HEK293 (cell line): ENCODE results near the gene EDEM2.
"Not testable (repeated sequence)": the region's sequence is repeated elsewhere in the genome, so short reads cannot be mapped to it uniquely, and the experiment has no call there.

Experiments
- CTCF ChIA-PET: fragments of 350-600 bp; formaldehyde crosslinking; extraction: SDS; loops from one replicate; lab custom pipeline; 2021; ENCODE audit warnings: antibody characterized with exemption; lab: Yijun Ruan, JAX
- POLR2A ChIA-PET: fragments of 300-600 bp; formaldehyde crosslinking; extraction: SDS; loops from one replicate; lab custom pipeline; 2020; ENCODE audit warnings: antibody characterized with exemption, inconsistent platforms; lab: Yijun Ruan, JAX
- H3K27ac ChIP-seq: fragments of 200-500 bp; sonication (Bioruptor generic); 2 replicates; pipeline ENCODE4 v1.5.1; 2014; ENCODE audit warnings: low read depth, low read length, control low read depth, inconsistent platforms; ENCODE audit errors: extremely low read depth
- H3K36me3 ChIP-seq, 2 experiments: fragments of 200-500 bp in 1 of 2; sonication (Bioruptor generic) in 1 of 2; 1 replicate in 1 of 2; 2 replicates in 1 of 2; pipeline ENCODE4 v1.5.1; 2014 to 2017; ENCODE audit warnings: inconsistent platforms in 2 of 2, low read length in 2 of 2; ENCODE audit not compliant: control insufficient read depth in 2 of 2, insufficient read depth in 1 of 2
- H3K4me1 ChIP-seq: fragments of 200-500 bp; sonication (Bioruptor generic); 2 replicates; pipeline ENCODE4 v1.5.1; 2014; ENCODE audit warnings: mild to moderate bottlenecking, low read length, inconsistent platforms; ENCODE audit not compliant: control insufficient read depth, insufficient read depth
- H3K4me3 ChIP-seq: 2 replicates; pipeline ENCODE4 v1.5.1; 2011; ENCODE audit warnings: low read depth, mild to moderate bottlenecking, control low read depth, low read length, moderate library complexity
- H3K9me3 ChIP-seq: fragments of 200-500 bp; sonication (Bioruptor generic); 2 replicates; pipeline ENCODE4 v1.5.1; 2014; ENCODE audit warnings: low read depth, low read length, inconsistent platforms; ENCODE audit not compliant: control insufficient read depth, insufficient read depth
- BCL11A ChIP-seq: fragments of 450-650 bp; formaldehyde crosslinking; IDR thresholded peaks from 2 replicates; pipeline ENCODE4 v1.5.1; 2016; ENCODE audit warnings: low read depth, missing biosample characterization, missing genetic modification characterization
- KLF16 ChIP-seq: fragments of 450-650 bp; formaldehyde crosslinking; IDR thresholded peaks from 2 replicates; pipeline ENCODE4 v1.5.1; 2017; ENCODE audit warnings: missing biosample characterization, missing genetic modification characterization
- OSR2 ChIP-seq: fragments of 450-650 bp; formaldehyde crosslinking; IDR thresholded peaks from 2 replicates; pipeline ENCODE4 v1.5.1; 2016; ENCODE audit warnings: missing biosample characterization, missing genetic modification characterization
- OVOL3 ChIP-seq: fragments of 450-650 bp; formaldehyde crosslinking; IDR thresholded peaks from 2 replicates; pipeline ENCODE4 v1.5.1; 2016; ENCODE audit warnings: missing biosample characterization, missing genetic modification characterization
- SALL2 ChIP-seq: fragments of 450-650 bp; formaldehyde crosslinking; IDR thresholded peaks from 2 replicates; pipeline ENCODE4 v1.5.0; 2017; ENCODE audit warnings: missing biosample characterization, mild to moderate bottlenecking, missing genetic modification characterization, borderline replicate concordance
- SP2 ChIP-seq: fragments of 450-650 bp; formaldehyde crosslinking; IDR thresholded peaks from 2 replicates; pipeline ENCODE4 v1.5.1; 2016; ENCODE audit warnings: missing biosample characterization, missing genetic modification characterization
- ZBTB7A ChIP-seq: fragments of 450-650 bp; formaldehyde crosslinking; IDR thresholded peaks from 2 replicates; pipeline ENCODE4 v1.5.1; 2016; ENCODE audit warnings: low read depth, missing biosample characterization, missing genetic modification characterization
- ZNF266 ChIP-seq: fragments of 450-650 bp; formaldehyde crosslinking; IDR thresholded peaks from 2 replicates; pipeline ENCODE4 v1.5.1; 2016; ENCODE audit warnings: missing biosample characterization, missing genetic modification characterization, low read depth
- ZNF311 ChIP-seq: fragments of 450-650 bp; formaldehyde crosslinking; IDR thresholded peaks from 2 replicates; pipeline ENCODE4 v1.5.1; 2017; ENCODE audit warnings: missing biosample characterization, missing genetic modification characterization, borderline replicate concordance
- ZNF558 ChIP-seq: fragments of 450-650 bp; formaldehyde crosslinking; IDR thresholded peaks from 2 replicates; pipeline ENCODE4 v1.5.1; 2016; ENCODE audit warnings: missing biosample characterization, missing genetic modification characterization
- ZNF585B ChIP-seq: fragments of 450-650 bp; formaldehyde crosslinking; IDR thresholded peaks from 2 replicates; pipeline ENCODE4 v1.5.1; 2016; ENCODE audit warnings: missing biosample characterization, missing genetic modification characterization
- ZNF654 ChIP-seq: fragments of 450-650 bp; formaldehyde crosslinking; IDR thresholded peaks from 2 replicates; pipeline ENCODE4 v1.5.1; 2016; ENCODE audit warnings: low read depth, missing biosample characterization, missing genetic modification characterization
- TF ChIP-seq, protein P1 (sequence below): fragments of 450-650 bp; IDR thresholded peaks from 2 replicates; pipeline ENCODE4 v1.5.1; 2018; ENCODE audit warnings: missing biosample characterization, mild to moderate bottlenecking, missing genetic modification characterization
- TF ChIP-seq, protein P2 (sequence below): fragments of 450-650 bp; formaldehyde crosslinking; conservative IDR thresholded peaks from 2 replicates; pipeline ENCODE4 v1.5.1; 2016; ENCODE audit warnings: low read depth, missing biosample characterization, missing genetic modification characterization
- TF ChIP-seq, protein P3 (sequence below): fragments of 450-650 bp; formaldehyde crosslinking; IDR thresholded peaks from 2 replicates; pipeline ENCODE4 v1.5.1; 2016; ENCODE audit warnings: missing biosample characterization, missing genetic modification characterization
- TF ChIP-seq, protein P4 (sequence below): fragments of 450-650 bp; formaldehyde crosslinking; IDR thresholded peaks from 2 replicates; pipeline ENCODE4 v1.5.1; 2016; ENCODE audit warnings: missing biosample characterization, missing genetic modification characterization, low read depth
- TF ChIP-seq, protein P5 (sequence below): fragments of 450-650 bp; formaldehyde crosslinking; IDR thresholded peaks from 2 replicates; pipeline ENCODE4 v1.5.1; 2016; ENCODE audit warnings: missing biosample characterization, missing genetic modification characterization

Gene EDEM2

DNA sequence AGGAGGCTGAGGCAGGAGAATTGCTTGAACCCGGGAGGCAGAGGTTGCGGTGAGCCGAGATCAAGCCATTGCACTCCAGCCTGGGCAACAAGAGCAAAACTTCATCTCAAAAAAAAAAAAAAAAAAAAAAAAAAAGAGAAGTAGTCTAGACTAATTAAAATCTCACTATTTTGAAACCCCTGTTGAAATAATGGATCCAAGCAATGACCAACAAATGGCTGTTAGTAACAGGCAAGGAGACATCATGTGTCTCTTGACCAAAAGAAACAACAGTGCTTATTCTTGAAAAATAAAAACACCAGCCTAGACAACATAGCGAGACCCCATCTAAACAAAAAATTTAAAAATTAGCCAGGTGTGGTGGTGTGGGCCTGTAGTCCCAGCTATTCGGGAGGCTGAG is 34.9 kb downstream of the EDEM2 start:
- POLR2A ChIA-PET, H3K27ac ChIP-seq, CTCF ChIA-PET, H3K9me3 ChIP-seq, H3K4me3 ChIP-seq, H3K4me1 ChIP-seq: not testable (repeated sequence)
- peaks cover 0 to 13% of the 10 kb centered on the region in 2 experiments; a peak in 2 of 3 replicates for H3K36me3 ChIP-seq

DNA sequence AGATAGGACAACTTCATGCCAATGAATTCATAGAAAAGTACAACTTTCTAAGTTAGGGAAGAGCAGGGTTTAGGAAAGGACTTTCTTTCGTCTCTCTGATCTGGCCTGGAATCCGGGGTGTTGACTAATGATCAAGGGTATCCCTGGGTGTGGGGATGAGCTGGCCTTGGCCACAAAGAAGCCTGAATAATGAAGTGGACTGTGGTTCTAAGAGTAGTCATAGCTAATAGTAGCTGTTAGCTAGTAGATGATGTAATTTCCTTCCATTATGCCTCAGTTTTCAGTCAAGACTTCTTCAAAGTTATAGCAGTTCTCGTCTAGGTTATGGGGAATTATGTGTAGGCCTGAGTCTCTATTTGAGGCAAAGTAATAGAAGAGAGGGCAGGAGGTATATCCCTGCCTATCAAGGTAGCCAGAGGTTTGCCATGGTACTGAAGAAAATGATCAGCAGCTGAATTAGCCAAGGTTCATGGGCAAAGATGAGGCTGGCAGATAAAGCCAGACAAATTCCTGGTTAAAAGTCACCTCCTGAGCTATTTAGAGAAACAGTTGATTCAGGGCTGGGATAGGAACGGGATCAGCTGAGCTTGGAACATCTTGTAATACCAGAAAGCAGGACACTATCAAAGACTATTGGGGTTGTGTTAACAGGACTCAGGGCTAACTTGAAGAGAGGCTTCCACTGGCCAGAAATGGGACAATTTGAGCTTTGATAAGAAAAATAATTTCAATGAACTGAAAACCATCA is 35.8 kb downstream of the EDEM2 start:
- no peak overlapping the region for H3K4me3 ChIP-seq
- TF ChIP-seq, protein P1, sequence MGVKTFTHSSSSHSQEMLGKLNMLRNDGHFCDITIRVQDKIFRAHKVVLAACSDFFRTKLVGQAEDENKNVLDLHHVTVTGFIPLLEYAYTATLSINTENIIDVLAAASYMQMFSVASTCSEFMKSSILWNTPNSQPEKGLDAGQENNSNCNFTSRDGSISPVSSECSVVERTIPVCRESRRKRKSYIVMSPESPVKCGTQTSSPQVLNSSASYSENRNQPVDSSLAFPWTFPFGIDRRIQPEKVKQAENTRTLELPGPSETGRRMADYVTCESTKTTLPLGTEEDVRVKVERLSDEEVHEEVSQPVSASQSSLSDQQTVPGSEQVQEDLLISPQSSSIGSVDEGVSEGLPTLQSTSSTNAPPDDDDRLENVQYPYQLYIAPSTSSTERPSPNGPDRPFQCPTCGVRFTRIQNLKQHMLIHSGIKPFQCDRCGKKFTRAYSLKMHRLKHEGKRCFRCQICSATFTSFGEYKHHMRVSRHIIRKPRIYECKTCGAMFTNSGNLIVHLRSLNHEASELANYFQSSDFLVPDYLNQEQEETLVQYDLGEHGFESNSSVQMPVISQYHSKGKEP, result no peak
- TF ChIP-seq ZNF585B (tag by site-specific recombination) (no peak), ZNF654 (no peak), SP2 (tag by site-specific recombination) (no peak), ZBTB7A (tag by site-specific recombination) (no peak), KLF16 (tag by site-specific recombination) (no peak)
- TF ChIP-seq, protein P2, sequence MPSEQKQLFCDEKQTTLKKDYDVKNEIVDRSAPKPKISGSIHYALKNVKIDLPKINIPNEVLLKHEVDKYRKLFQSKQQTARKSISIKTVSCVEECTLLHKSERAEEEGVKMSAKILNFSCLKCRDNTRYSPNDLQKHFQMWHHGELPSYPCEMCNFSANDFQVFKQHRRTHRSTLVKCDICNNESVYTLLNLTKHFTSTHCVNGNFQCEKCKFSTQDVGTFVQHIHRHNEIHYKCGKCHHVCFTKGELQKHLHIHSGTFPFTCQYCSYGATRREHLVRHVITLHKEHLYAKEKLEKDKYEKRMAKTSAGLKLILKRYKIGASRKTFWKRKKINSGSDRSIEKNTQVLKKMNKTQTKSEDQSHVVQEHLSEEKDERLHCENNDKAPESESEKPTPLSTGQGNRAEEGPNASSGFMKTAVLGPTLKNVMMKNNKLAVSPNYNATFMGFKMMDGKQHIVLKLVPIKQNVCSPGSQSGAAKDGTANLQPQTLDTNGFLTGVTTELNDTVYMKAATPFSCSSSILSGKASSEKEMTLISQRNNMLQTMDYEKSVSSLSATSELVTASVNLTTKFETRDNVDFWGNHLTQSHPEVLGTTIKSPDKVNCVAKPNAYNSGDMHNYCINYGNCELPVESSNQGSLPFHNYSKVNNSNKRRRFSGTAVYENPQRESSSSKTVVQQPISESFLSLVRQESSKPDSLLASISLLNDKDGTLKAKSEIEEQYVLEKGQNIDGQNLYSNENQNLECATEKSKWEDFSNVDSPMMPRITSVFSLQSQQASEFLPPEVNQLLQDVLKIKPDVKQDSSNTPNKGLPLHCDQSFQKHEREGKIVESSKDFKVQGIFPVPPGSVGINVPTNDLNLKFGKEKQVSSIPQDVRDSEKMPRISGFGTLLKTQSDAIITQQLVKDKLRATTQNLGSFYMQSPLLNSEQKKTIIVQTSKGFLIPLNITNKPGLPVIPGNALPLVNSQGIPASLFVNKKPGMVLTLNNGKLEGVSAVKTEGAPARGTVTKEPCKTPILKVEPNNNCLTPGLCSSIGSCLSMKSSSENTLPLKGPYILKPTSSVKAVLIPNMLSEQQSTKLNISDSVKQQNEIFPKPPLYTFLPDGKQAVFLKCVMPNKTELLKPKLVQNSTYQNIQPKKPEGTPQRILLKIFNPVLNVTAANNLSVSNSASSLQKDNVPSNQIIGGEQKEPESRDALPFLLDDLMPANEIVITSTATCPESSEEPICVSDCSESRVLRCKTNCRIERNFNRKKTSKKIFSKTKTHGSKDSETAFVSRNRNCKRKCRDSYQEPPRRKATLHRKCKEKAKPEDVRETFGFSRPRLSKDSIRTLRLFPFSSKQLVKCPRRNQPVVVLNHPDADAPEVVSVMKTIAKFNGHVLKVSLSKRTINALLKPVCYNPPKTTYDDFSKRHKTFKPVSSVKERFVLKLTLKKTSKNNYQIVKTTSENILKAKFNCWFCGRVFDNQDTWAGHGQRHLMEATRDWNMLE (tag by site-specific recombination), result no peak
- TF ChIP-seq, protein P3, sequence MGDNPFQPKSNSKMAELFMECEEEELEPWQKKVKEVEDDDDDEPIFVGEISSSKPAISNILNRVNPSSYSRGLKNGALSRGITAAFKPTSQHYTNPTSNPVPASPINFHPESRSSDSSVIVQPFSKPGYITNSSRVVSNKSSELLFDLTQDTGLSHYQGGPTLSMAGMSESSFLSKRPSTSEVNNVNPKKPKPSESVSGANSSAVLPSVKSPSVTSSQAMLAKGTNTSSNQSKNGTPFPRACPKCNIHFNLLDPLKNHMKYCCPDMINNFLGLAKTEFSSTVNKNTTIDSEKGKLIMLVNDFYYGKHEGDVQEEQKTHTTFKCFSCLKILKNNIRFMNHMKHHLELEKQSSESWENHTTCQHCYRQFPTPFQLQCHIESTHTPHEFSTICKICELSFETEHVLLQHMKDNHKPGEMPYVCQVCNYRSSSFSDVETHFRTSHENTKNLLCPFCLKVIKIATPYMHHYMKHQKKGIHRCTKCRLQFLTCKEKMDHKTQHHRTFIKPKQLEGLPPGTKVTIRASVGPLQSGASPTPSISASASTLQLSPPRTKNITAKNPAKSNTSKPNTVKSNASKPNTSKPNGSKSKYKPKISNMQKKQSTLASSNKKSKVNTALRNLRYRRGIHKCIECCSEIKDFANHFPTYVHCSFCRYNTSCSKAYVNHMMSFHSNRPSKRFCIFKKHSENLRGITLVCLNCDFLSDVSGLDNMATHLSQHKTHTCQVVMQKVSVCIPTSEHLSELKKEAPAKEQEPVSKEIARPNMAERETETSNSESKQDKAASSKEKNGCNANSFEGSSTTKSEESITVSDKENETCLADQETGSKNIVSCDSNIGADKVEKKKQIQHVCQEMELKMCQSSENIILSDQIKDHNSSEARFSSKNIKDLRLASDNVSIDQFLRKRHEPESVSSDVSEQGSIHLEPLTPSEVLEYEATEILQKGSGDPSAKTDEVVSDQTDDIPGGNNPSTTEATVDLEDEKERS, result no peak
- no peaks in the 10 kb centered on the region for H3K4me1 ChIP-seq
- H3K9me3 ChIP-seq, result no peaks in the 10 kb centered on the region
- POLR2A ChIA-PET, result interaction anchor here (1.0 kb wide), 1 partner anchor 18 kb away, joined by 3 read pairs; no protein-coding TSS in a partner anchor
- H3K36me3 ChIP-seq, result peaks cover 0 to 8% of the 10 kb centered on the region in 2 experiments; a peak in 2 of 3 replicates
- CTCF ChIA-PET, result interaction anchor here (0.6 to 0.7 kb wide), 3 partner anchors 16 to 260 kb away, joined by 3 to 7 read pairs (median 4); no protein-coding TSS in a partner anchor
- H3K27ac ChIP-seq, result no peak overlapping the region

DNA sequence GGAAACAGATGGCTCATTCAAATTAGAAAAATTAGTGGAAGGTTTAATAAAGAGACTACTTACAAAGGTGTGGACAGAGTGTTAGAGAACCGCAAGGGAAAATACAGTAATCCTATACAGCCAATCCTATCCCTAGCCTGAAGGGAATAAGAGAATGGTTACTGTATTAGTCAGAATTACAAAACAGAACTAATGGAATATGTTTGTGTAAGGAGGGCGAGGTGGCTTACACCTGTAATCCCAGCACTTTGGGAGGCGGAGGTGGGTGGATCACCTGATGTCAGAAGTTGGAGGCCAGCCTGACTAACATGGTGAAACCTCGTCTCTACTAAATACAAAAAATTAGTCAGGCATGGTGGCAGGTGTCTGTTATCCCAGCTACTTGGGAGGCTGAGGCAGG is 38.2 kb downstream of the EDEM2 start:
- no peaks in the 10 kb centered on the region for H3K9me3 ChIP-seq
- no peaks in the 10 kb centered on the region for H3K36me3 ChIP-seq
- H3K4me1 ChIP-seq, result no peaks in the 10 kb centered on the region
- POLR2A ChIA-PET, result no interaction called here
- no peak overlapping the region for H3K4me3 ChIP-seq
- H3K27ac ChIP-seq, result no peak overlapping the region
- CTCF ChIA-PET, result no interaction called here
- no peak for TF ChIP-seq ZNF266 (tag by site-specific recombination)
- TF ChIP-seq OVOL3 (tag by site-specific recombination), result no peak
- TF ChIP-seq SALL2, result no peak
- TF ChIP-seq, protein P4, sequence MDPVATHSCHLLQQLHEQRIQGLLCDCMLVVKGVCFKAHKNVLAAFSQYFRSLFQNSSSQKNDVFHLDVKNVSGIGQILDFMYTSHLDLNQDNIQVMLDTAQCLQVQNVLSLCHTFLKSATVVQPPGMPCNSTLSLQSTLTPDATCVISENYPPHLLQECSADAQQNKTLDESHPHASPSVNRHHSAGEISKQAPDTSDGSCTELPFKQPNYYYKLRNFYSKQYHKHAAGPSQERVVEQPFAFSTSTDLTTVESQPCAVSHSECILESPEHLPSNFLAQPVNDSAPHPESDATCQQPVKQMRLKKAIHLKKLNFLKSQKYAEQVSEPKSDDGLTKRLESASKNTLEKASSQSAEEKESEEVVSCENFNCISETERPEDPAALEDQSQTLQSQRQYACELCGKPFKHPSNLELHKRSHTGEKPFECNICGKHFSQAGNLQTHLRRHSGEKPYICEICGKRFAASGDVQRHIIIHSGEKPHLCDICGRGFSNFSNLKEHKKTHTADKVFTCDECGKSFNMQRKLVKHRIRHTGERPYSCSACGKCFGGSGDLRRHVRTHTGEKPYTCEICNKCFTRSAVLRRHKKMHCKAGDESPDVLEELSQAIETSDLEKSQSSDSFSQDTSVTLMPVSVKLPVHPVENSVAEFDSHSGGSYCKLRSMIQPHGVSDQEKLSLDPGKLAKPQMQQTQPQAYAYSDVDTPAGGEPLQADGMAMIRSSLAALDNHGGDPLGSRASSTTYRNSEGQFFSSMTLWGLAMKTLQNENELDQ (tag by site-specific recombination), result no peak
- TF ChIP-seq ZNF558 (tag by site-specific recombination), result no peak
- TF ChIP-seq ZNF311 (tag by site-specific recombination), result no peak
- no peak for TF ChIP-seq OSR2 (tag by site-specific recombination)
- TF ChIP-seq, protein P5, sequence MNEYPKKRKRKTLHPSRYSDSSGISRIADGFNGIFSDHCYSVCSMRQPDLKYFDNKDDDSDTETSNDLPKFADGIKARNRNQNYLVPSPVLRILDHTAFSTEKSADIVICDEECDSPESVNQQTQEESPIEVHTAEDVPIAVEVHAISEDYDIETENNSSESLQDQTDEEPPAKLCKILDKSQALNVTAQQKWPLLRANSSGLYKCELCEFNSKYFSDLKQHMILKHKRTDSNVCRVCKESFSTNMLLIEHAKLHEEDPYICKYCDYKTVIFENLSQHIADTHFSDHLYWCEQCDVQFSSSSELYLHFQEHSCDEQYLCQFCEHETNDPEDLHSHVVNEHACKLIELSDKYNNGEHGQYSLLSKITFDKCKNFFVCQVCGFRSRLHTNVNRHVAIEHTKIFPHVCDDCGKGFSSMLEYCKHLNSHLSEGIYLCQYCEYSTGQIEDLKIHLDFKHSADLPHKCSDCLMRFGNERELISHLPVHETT (tag by site-specific recombination), result no peak
- TF ChIP-seq BCL11A (tag by site-specific recombination), result no peak
